NCI-H2107 treated with DMSO at 0.1 percent for 48 hours (cell line): ENCODE data around the gene NAV3.
"Not testable (repeated sequence)": the region's sequence is repeated elsewhere in the genome, so short reads cannot be mapped to it uniquely, and the experiment has no call there.

Experiments used
- DNase-seq: peaks from one replicate; lab custom pipeline; 2025; ENCODE audit not compliant: unreplicated experiment; lab: John Stamatoyannopoulos, UW

The NAV3 gene

DNA sequence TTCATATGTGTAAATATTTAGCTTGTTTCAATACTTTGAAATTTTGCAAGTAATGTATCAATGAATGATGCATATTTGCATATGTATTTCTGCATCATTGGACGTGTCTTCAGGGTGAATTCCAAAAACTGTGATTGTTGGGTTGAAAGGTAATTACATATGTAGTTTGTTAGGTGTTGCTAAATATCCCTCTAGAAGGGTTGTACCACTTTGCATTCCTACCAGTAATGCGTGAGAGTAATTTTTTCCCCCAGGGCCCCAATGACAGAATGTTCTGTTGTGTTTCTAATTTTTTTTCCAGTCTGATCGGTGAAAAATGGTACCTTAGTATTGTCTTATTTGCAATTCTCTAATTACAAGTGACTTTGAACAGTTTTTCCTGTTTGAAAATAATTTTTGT is 408.9 kb downstream of the NAV3 start:
- no peak for DNase-seq

DNA sequence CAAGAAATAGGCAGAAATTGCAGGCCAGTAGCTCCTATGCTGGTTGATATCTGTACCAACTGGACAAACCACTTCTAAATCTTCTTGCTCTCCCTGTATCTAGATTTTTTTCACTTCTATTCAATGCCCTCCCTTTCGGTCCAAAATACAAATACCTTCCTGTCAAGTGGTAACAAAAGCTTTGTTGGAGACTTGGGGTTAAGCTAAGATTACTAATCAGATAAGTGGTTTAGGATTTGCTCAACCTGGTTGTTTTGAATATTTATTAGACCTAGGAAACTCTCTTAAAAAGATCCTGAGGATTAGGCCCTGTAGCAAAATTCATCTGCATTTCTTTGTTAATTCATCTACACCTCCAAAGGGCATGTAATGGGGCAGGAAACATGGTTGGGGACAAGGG is 410.1 kb downstream of the NAV3 start:
- DNase-seq, result peak; percentile 19

DNA sequence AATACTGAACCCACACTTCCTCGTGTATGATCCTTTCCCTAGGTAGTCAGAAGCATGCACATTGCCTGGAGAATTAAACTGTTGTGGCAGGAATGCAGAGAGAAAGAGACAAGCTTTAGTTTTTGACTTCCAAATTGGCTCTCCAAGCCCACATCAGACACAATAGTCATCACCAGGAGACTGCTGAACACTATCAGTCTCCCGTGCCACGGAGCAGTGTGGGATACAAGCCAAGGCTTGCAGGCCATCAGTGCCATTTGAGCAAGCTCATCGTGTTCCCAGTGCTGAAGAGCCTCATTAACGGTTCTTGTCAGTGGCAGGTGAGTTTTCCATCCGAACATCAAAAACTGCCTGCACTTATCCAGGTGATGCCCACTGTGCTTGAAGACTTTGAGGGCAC is 410.8 kb downstream of the NAV3 start:
- peak; percentile 99 for DNase-seq

DNA sequence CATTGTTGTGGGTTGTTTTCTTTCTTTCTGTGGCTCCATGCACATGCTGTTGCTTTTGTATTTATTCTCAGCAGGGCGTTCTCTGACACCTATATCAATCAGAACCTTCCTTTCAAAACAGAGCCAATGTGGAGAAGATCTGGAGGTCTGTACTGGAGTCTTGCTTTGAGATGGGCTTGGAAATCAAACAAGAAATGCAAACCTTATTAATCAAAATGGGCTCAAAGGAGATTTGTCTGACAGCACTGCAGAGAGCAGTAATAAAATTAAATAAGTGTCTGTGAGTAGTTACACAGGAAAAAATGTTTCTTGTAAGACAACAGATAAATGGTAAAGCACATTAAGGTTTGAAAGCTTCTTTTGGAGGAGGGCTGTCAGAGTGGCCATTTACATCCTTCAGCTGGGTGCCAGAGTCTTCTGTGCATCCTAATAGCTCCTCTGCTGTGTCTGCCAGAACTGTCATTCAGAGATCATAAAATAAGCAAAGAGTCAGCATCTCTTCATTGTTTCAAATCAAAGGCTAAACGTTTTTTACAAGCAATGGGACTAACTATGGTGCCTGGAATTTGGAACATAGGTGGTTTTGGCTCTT is 414.3 kb downstream of the NAV3 start:
- DNase-seq, result no peak

DNA sequence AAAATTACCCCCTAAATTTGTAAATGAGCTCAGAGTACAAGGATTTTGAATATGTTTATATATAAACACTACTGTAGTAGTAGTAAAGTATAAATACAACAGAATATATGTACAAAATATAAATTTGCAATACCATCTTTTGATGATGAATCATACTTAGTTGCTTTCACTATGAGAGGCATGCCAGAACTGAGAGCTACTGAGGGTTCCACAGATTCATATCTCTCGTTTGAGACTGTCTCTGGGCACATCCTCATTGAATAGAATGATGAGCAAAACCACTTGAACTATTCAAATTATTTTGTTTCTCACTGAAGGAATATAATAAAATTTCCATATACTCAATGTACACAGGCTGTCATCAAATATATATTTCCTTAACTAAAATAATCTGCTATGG is 417.6 kb downstream of the NAV3 start:
- no peak for DNase-seq

DNA sequence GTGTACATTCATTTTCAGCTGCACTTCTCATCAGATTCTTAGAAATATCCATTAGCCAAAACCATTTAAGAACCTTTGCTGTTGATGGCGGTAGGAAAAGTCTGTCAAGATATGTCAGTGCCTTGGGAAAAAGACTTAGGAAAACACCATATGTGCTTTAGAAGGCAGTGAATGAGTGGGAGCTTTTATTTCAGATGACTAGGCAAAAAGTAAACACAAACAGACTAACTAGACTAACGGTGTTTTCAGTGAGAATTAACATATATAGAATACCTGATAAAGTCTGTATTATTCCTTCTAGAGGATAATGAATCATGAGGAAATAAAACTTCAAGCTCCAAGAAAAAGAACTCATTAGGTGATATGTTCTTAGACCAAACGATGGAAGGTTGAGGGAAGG is 418.9 kb downstream of the NAV3 start:
- no peak for DNase-seq

DNA sequence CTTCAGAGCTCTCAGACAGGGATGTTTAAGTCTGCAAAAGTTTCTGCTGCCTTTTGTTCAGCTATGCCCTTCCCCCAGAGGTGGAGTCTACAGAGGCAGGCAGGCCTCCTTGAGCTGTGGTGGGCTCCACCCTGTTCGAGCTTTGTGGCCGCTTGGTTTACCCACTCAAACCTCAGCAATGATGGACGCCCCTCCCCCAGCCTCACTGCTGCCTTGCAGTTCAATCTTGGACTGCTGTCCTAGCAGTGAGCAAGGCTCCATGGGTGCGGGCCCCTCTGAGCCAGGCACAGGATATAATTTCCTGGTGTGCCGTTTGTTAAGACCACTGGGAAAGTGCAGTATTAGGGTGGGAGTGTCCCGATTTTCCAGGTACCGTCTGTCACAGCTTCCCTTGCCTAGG is 427.0 kb downstream of the NAV3 start:
- not testable (repeated sequence) for DNase-seq

DNA sequence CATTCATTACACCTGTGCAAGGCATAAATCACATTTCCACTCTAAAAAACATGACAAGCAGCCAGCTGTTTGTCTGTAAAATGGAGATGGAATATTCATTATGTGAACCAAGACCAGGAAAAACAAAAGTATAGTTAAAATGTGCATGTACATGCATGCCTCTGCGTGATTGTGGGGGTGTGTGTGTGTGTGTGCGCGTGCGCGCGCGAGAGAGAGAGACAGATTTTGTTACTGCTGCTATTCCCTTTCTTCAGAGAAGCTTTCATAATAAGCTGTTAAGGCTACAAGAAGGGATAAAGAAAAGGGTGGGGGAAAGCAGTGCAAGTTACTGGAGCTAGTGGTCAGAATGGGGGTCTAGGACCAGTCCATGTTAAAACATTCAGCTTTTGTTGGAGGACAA is 430.3 kb downstream of the NAV3 start:
- no peak for DNase-seq

DNA sequence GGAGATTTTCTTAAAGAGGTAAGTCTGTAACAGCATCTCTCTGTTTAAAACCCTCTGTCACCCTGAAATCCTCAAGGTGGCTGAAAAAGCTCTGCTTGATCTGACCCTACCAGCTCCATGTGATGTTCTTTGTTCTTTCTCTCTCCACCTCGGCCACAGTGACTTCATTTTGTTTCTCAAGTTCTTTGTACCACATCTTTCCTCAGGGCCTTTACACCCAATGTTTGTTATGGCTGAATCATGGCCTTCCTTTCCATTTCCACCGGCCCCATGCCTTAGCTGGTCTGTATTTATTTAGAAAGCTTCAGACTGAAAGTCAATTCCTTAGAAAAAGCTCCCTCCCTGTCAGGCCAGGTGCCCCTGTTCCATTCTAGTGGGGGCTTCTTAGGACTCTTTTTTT is 431.2 kb downstream of the NAV3 start:
- no peak for DNase-seq
